Measurements from ENCODE around the gene EVL.
A peak's percentile ranks its signal among the peaks of the same experiment; 100 is the strongest.

The EVL gene

DNA sequence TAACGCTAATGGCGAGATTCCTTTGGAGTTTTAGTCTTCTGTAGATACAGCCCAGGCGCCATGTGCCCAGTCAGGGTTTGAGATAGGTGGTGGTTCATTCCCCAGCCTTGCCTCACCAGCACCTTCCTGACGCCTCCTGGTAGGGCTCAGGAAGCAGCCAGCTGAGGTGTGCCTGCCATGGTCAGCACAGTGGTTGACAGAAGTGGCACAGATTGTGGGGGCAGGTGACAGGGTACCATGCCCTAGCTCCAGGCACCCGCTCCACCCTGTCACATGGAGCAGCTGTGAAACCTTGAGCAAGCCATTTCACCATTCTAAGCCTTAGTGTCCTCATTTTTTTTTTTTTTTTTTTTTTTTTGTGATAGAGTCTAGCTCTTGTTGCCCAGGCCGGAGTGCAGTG is 45.6 kb downstream of the EVL start:
- DNase-seq (ENCODE audit: low spot score), result no peak

DNA sequence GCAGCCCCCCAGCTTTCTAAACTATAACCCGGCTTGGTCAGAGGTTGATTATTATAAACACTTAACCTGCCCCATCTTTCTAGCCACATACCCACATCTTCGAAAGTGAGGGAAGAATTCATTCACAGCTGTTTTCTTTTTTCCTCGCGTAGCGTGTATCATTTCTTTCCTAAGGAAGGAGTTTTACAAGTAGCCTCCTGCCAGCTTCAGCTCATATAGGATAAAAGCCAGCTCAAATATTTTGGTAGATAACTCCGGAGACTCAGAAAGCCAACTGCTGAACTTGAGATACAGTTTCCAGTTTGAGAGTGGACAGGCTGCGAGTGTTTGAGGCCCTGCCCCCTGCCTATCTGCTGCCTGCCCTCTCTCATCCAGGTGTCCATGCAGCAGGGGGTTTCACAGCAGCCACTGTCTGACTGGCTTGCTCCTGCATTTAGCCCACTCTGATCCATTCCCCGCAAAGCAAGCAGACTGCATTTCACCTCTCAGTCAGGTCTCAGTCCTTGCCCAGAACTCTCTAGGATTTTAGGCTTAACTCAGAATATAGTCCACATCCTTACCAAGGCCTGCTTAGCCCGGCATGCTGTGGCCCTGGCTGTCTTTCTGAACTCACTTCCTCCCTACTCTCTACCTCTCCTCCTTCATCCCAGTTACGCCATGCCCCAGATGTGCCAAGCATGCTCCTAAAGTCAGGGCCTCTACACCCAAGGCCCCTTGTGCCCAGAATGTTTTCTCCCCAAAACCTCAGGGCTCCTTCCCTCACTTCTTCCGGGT is 46.9 kb downstream of the EVL start:
- DNase-seq (ENCODE audit: low spot score), result no peak

DNA sequence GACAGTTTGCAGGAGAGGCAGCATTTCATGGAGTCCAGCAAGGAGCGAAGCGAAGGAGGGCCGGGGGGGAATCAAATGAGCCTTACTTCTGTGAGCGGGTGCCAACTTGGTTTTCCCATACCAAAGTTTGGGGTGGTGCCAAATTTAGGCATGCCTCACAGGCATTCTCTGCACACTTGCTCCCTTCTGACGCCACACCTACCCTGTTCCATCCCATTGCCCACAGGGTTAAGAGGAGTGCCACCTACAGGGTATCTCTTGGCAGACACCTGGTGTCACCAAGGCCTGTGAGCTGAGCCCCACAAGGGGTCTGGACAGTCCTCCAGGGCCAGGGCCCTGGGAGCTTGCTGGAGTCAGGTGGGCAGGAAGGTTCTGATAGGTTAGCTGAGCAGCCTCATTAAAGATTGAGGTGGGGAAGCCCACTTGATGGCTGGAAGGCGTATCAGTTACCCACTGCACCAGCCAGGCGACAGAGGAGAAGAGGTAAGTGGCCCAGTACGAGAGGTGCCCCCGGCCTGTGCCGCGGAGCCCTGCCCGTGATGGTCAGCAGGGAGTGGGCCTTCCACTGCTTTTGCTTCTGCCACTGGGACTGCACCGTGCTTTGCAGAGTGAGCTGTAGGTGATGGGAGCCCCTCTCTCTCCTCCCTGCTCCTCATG is 49.0 kb downstream of the EVL start:
- DNase-seq (ENCODE audit: low spot score), result no peak

DNA sequence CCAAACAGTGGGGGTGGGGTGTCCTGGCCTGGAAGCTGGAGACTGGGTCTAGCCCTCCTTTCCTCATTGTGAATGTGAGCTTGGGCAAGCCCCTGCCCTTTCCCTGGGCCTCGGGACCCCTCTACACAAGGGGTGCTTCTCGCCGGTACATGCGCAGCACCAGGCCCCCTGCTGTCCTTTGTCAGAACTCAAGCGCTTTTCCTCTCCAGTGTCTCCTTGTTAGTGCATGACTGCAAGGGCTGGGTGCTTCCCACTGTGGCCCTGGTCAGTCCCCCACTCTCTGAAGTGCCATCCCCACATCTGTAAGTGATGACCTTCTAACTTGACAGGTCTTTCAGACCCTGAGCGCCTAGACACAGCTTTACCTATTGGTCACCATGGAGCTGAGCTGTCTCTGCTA is 50.0 kb downstream of the EVL start:
- no peak for DNase-seq (ENCODE audit: low spot score)

DNA sequence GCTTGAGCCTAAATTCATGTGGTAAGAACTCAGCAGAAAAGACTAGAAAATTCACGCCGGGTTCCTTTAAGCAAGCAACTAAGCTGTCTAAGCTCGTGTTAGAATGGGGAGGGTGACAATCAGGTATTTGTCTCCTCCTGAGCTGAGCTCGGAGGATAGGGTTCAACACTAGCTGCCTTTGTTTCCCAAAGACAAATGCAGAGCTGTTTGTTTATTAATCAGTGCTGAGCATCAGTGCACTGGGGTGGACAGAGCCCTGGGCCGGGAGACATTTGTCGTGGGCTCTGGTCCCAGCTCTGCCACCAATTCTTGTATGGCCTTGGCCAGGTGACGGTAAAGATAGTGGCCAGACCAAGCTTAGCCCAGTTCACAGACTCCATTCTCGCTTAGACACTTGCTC is 50.5 kb downstream of the EVL start:
- DNase-seq (ENCODE audit: low spot score), result no peak

DNA sequence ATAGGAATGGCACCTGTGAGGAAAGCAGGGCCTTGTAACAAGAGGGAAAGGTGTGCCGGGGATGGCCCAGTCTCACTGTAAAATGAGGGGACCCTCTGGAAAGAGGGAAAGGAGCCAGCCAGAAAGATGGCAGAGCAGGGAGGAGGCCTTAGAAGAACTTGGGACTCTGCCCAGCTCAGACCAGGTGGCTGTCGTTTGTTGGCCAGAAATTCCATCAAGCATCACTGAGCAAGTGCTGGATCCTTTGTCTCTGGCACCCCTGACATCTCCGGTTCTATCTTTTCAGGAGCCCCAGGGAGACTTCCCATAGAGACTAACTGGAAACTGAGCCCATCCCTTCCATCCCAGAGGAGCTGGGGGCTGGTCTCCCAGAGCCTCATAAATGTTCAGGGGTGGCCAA is 50.9 kb downstream of the EVL start:
- DNase-seq (ENCODE audit: low spot score), result no peak

DNA sequence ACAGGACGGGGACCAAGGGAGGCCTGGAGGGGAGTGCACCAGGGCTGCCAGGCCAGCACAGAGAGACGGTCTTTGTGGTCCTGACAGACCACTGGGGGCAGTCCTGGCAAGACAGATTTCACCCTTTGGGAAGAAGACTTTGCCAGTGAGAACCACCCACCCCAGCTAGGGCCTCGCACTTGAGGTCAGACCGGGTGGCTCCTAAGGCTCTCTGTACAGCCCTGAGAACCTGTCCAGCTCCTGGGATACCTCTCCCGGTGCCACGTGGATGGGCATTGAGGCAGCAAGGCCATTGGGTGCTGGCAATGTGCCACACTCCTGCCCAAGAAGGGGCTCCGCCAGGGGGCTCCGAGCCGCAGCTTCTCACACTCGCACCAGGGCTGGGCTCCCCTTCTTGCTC is 51.8 kb downstream of the EVL start:
- DNase-seq (ENCODE audit: low spot score), result no peak

DNA sequence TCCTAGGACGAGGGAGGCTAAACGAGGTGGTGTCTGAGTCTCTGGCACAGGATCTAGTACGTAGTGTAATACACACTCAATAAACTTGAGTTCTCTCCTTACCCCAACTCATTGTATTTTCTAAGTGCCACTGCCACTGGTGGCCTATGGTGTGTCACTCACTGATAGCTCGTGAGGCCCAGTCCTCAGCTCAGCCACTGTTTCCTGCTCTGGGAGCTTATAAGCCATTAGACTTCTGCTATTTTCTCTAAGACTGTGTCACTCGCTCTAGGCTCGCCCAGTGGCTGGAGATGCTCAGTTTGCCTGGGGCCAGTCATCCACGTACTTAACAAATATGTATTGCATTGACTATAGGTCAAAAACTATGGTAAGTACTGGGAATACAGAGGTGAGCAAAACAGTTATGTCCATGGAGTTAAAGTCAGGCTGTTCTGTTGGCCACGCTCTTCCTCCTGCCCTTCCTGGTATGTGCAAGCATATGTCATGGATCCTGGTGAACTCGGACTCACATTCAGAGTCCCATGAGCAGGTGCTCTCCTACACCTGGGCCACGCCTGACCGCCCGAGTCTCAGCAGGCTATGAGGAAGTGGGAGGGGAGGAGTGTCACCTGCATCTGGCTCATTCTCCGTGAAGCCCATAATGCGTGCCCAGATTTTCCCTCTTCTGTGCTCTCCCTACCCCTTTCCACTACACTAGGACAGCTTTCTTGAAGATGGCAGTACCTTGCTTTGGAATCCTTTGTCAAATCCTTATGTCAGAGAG is 52.6 kb downstream of the EVL start:
- peak; percentile 53 for DNase-seq (ENCODE audit: low spot score)

DNA sequence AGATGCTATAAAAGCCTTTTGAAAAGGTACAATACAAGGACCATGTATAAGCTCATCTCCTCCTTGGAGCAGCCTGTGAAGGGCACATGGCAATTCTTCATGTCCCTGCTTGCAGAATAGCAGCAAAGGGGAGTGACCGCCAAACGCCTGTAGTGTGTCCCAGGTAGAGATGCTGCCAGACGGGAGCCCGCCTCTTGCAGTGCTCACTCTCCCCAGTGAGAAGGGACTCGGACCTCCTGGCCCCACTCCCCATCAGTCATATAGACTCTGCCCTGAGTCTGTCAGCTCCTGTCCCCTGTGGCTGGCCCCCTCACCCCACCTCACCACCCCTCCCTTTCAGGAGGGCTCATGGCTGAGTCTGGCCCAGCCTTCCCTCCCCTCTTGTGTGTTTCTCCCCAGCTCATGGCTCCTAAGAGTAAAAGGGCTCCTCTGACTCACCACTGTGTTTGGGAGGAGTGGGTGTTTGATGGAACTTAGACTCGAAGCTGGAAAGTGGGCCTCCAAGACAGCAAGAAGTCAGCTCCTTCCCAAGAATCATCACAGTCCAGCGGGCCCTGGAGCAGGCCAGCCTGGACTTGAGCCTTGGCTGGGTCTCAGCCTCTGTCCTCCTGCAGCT is 53.3 kb downstream of the EVL start:
- DNase-seq (ENCODE audit: low spot score), result no peak

DNA sequence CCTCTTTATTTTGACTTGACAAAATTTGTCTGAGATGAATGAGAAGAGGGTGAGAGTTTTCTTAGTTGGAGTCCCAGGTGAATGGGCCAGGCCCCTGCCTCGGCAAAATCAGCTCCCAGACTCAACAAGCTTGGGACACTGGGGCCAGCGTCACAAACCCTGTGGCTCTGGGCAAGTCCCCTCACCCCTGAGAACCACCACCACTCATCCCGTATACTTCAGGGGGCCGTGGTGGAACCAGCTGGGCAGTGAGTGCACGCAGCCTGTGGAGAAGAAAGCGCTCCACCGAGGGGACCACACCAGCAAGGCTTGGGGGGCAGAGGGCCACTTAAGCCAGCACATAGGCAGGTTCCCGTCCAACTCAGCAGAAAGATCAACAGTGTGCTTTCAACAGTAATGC is 54.0 kb downstream of the EVL start:
- no peak for DNase-seq (ENCODE audit: low spot score)

DNA sequence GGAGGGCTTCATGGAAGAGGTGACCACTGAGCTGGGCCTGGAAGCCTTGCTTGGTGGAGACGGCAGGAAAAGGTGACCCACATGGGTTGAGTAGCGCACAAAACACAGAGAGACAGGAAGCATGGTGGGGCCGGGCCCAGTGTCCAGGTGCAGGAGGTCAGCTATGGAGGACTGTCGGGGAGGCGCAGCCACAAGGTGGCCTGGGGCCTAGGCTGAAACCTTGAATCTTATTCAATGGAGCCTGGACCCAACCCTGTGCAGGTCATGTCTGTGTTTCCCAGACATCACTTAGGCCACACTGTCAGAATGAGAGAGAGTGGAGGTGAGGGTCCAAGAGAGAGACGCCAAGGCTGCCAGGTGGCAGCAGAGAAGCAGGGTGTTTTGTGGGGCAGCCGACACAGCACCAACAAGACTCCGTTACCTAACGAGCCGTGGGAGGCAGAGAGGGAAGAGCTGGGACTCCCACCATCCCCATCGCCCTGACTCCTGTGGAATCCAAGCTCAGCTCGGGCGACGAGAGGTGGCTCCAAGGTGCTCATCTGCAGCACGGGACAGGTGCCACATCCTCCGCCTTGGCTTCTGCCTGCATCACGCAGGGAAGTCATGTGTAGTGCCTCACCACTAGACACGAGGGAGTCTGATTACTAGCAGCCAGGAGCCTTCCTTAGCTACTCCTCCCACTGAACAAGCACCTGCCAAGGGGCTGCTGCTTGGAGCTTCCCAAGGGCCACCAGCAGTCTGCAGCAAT is 55.5 kb downstream of the EVL start:
- no peak for DNase-seq (ENCODE audit: low spot score)

DNA sequence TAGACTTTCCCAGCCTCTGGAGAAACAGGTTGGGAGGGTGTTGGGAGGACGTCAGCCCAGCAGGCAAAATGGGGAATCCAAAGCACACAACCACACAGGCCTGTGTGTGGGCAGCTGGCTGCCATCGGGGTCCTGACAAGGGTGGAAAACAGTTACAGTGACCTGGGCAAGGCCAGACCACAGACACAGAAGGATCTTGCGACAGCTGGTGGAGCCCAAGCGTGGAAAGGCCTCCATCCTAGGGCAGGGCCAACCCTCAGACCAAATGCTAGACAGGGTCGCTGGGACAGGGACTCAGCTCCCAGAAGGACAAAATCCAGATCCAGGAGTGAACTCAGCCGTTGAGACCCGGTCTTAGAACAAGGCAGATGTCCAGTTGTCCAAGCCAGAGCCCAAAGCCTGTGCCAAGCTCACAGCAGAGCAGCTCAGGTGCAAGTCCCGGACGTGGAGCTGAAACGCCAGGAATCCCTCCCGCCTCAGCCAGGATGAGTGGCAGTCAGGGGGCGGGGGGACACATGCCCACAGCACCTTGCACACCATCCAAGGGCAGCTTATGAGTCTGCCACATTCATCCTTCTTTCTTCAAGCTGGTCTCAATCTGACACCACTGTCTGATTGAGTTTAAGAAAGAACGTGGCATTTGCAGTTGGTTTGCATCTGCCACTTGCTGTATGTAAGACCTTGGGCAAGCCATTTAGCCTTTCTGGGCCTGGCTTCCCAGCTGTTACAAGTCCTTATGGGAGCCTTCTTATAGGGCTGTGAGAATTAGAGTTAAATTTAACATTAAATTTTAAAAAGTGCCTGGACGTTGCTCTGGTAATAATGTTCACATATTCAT is 56.6 kb downstream of the EVL start:
- DNase-seq (ENCODE audit: low spot score), result no peak

DNA sequence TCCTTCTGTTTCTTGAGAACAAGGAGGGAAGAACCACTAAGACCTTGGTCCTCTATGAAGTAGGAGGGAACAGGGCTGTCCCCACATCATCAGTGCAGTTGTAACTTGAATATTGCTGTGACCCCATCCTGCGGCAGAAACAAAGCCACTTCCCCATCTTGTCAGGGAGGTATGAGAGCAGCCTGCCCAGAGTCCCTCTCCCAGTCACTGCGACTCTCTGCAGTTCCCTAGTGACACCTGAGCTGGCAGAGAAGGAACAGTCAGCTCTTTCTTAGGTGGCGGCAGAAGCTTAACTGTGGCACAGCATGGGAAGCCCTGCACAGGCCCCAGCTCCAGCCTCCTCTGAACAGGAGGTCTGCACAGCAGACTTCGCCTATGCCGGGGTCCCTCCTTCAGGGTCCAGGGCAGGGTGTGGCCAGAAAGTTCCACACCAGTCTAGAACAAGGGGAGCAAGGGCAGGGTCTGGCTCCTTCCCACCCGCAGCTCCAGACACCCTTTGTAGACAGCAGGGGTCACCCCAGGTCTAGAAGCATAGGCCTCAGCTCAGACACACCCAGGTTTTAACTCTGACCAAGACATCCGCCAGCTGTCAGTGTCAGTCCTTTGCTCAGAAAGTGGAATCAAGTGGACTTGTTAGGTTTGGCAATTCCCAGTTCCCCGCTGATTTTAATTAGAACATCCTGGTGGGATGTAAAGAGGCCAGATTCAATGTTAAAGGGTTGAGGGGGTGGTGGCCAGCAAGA is 57.4 kb downstream of the EVL start:
- no peak for DNase-seq (ENCODE audit: low spot score)

DNA sequence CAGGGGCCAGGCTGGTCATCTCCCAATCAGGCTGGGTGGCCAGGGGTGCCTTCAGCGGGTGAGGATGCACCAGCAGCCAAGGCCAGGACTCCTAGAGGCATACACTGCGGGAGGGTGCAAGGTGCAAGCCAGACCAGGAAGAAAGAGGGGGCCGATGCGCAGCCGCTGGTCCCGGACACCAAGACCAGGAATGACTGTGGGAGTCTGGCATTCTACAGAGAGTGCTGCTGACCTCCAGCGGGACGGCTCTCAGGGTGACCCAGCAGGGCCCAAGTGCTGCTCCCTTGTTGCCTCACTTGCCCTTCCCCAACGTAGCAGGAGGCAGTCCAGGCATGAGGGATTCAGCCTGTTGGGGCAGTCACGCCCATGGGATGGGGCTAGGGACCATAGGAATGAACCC is 58.4 kb downstream of the EVL start:
- no peak for DNase-seq (ENCODE audit: low spot score)

DNA sequence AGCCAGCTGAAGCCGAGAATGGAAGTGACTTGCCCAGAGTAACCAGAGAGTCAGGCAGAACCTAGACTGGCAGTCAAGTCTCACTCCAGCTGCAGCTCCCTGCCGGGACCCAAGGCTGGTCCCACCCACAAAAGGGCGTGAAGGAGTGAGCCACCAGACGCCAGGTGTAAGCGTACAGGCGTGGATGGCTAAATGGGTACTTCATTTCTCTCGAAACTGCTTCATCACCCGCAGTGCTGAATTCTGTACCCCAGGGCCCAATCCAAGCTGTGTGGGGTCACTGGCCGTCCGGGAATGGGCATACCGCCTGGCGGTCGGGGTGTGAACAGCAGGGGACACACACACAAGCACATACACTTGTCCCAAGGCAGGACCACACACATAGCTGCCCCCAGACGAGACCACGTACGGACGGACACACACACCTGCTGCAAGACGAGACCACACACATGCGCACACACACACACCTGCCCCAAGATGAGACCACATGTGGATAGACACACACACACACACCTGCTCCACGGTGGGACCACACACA is 59.4 kb downstream of the EVL start:
- no peak for DNase-seq (ENCODE audit: low spot score)

DNA sequence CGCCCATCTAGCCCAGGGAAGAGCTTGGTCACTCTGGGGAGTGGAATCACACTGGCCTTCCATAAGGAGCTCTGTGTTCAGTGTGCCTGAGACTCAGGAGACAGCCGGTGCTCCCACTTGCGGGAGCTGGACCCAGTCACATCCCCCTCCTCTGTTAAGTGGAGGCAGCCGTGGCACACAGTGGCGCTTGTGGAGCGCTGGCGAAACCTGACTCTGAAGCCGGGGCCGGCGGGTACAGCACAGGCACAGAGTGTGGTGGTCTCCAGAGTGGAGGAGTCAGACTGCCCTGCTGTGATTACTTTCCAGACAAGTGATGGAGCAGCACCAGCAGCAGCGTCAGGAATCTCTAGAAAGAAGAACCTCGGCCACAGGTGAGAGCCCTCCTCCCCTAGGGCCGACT is 61.2 kb downstream of the EVL start:
- DNase-seq (ENCODE audit: low spot score), result no peak

DNA sequence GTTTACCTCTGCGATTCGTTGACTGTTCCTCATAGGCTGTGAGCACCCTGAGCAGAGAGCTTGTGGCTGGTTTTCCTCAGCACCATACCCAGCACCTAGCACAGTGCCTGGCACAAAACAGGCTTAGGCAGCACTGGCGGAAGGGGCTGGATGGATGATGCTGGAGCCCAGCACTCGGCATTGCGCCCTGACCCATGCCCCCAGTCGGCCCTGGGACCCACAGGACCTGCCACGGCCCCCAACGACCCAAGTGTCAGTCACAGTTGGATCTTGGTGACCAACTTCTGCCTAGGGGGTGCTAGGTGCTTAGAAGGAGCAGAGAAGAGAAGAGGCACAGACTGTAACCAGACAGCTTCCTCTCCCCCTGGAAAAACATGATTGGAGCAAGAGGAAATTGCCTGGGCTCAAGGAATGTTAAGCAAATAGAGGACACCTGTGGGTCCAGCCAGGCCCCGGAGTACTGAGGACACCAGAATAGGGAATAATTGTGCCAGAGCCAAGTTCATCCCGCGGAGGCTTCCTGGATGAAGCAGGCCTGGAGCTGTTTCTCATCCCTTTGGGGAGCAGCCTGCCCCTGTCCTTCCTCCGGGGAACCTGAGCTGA is 62.7 kb downstream of the EVL start:
- no peak for DNase-seq (ENCODE audit: low spot score)

DNA sequence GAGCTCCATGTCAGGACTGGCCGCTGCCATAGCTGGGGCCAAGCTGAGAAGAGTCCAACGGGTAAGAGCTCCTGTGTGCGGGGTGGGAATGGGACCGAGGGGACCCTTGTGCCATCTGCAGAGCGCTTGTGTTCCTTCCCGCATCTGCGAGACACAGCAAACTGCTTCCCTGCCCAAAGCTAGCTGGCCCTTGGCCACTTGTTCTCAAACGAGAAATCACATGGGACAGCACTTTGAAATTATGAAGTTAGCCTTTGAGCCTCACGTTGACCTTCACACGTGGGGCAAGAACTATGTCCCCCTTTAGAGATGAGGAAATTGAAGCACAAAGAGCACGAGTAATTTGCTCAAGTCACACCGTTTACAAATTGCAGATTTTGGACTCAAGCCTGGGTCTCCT is 63.5 kb downstream of the EVL start:
- no peak for DNase-seq (ENCODE audit: low spot score)

DNA sequence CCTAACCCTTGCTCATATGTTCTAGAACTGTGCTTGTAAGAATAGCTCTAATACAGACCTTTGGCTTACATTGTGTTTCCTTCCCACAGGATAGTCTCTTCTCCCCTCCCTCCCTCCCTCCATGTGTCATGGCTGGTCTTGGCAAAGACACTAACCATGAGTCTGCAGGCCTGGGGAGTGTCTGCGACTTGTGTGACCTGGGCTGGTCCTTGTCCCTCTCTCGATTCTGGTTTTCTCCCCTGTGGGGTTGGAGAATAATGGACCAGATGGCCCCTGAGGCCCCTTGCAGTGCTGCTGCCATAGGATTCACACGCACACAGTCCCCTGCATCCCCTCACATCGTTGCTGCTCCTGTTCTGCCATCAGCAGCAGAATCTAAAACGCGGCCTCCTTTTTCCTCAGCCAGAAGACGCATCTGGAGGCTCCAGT is 64.0 kb downstream of the EVL start:
- DNase-seq (ENCODE audit: low spot score), result no peak

DNA sequence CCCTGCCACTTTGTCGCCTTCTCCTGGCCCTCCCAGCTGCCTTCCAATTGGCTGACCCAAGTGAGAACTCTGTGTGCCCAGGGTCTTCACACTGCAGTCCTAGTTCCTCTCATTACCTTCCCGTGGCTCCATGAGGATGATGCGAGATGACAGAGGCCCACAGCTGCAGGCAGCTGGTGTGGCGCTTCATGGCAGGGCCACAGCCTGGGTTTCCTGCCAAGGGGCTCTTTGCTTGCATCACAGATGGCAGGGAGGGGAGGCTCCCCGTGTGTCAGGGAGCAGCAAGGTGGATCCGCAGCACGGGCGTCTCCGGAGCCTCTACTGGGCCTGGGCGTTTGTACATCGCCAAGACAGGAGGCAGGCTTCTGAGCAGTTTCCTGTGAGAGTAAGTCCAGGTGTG is 65.3 kb downstream of the EVL start:
- DNase-seq (ENCODE audit: low spot score), result no peak
